HG02763 (cell line): ENCODE data around the gene DTNBP1.
"Not testable (repeated sequence)": the region's sequence is repeated elsewhere in the genome, so short reads cannot be mapped to it uniquely, and the experiment has no call there.

Source experiments
- ATAC-seq: cut with Tn5 transposase; IDR thresholded peaks from one replicate; pipeline ENCODE4 v1.9.1; 2021; ENCODE audit warnings: mild to moderate bottlenecking, moderate library complexity; ENCODE audit not compliant: unreplicated experiment

Gene DTNBP1

DNA sequence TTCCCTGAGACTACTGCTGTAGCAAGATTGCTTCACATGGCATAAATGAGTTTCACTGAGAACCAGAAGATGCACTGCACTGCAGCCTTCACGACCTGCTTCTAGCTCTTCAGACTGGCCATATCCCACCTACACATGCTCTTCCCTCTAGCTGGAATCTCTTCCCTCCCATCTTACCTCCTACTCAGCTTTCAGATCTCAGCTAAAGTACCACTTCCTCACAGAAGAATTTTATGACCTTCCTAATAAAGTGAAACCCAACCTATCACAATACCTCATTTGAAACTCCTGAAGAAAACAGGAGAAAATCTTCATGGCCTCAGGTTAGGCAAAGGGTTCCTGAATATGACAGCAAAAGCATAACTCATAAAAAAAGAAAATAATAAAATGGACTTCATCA, 99.9 kb downstream of the DTNBP1 start:
- no peak for ATAC-seq

DNA sequence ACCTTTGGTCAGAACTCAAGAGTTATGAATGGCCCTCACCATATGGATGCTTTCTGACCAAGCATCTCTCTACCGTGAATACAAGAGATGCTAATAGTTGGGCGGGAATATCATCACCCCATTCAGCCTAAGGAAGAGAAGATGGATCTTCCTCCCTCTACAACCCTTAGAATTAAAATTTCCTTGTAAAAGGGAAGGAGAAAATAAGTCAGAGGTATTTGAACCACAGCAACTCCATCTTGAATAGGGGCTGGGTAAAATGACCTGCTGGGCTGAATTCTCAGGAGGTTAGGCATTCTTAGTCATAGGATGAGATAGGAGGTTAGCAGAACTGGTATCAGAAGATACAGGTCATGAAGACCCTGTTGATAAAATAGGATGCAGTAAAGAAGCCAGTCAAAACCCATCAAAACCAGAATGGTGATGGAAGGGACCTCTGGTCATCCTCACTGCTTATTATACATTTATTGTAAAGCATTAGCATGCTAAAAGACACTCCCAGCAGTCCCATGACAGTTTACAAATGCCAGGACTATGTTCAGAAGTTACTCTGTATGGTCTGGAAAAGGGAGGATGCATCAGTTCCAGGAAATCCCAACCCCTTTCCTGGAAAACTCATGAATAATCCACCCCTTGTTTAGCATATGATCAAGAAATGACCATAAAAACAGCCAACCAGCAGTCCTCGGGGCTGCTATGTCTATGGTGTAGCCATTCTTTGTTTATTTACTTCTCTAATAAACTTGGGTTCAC, 101.2 kb downstream of the DTNBP1 start:
- ATAC-seq, result no peak

DNA sequence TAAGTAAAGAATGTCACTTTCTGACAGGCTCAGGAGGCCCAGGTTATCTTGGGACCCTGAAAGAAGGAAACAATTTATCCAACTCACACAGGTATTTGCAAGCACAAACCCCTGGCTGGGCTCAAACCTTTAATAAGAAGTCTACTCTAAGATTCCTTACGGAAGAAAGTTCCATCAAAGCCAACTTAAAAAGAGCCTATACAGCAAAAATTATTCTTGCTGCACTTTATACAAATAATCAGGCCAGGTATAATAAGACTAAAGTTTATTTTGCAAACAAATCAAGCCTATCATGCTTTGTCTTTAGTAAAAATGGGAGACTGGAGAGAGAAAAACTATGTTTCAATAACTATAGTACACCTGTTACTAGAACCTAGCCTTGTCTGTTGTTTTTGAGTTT, 102.1 kb downstream of the DTNBP1 start:
- ATAC-seq, result no peak

DNA sequence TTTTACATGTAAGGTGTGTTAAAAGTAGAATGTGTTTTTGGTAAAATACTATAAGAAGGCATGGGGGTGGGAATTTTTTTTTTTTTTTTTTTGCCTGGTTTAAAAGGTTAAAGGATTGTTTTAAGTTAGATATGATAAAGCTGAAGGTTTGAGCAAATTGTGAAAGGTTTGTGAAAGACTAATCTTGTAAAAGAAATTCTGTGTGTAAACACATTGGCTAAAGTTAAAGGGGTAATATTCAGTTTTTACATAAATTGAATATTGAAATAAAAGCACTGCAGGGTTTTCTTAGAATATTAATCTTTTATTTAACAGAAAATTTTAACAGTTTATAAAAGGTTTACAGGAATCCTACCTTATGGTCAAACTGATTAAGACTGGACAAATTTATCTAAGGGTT, 105.7 kb downstream of the DTNBP1 start:
- ATAC-seq, result no peak

DNA sequence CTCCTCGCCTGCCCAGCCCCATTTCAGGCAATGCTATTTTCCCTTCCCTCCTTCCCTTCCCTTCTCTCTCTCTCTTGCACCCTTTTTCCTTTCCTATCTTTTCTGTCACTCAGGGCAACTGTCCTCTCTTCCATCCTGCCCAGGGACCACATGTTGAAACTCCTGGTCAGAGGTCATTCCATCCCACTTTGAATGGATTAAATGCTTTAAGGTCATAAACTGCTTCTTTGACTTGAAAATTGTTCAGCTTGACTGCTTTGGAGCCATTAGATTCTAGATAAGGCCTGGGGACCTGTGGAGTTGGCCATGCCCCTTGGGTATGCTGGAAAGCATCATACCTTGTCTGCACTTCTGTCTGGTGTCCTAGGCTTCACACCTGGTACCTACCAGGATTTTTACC, 106.1 kb downstream of the DTNBP1 start:
- ATAC-seq, result no peak

DNA sequence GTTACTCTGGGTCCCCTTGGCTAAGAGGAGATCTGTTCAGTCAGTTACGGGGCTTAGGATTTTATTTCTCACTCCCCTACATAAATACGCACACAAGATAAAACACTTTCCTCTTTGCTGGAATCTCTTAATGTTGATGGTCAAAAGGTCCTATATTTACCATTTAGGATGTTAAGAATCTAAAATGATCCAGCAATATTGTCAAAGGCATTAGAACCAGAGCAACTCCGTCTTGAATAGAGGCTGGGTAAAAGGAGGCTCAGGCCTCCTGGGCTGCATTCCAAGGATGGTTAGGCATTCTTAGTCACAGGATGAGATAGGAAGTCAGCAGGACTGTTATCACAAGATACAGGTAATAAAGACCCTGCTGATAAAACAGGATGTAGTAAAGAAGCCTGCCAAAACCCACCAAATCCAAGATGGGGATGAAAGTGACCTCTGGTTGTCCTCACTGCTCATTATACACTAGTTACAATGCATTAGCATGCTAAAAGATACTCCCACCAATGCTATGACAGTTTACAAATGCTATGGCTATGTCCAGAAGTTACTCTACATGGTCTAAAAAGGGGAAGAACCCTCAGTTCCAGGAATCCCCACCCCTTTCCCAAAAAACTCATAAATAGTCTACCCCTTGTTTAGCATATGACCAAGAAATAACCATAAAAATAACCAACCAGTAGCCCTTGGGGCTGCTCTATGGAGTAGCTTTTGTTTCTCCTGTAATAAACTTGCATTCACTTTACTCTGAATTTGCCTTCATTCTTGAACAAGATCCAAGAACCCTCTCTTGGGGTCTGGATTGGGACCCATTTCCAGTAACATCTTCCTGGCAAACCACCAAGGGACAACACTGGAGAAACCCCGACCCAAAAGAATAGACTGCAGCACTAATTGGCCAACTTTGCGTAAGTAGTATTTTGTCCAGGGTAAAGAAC, 107.5 kb downstream of the DTNBP1 start:
- no peak for ATAC-seq

DNA sequence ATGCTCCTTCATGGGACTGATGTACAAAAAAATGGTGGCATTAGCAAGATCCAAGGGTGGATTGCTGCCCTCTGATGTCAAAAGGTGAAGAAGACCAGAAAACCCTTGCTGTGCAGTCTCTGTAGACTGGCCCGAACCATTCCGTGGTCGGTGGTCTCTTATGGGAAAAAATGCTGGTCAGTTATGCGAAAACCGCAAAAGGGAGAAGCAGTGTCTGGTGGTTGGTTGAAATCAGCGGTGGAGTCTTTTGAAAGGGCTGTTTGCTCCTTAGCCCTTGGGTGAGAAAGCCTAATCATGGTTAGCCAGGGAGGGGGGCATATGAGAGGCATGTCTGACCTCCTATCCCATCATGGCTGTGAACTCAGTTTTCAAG, 108.1 kb downstream of the DTNBP1 start:
- no peak for ATAC-seq

DNA sequence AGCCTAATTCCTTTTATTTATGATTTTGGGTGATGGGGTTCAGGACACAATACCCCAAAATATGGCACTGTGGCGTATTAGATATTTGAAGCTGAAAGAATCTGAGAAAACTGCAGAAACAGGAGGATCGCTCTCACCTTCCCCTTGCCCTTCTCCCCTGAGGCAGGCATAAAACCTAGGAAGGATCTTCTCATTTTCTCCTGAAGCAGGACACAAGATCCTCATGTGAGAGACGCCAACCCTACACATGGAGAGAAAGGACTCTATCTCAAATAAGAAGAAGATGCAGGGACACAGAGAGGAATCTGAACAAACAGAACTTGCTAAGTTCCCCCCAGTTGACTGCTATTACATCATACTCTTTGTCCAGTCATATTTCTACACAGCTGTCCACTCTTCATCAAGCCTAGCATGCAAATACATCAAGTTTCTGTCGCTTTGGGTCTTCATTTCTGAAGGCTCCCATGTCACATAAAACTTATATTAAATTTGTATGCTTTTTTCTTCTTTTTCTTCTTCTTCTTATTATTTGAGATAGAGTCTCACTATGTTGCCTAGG, 109.0 kb downstream of the DTNBP1 start:
- no peak for ATAC-seq

DNA sequence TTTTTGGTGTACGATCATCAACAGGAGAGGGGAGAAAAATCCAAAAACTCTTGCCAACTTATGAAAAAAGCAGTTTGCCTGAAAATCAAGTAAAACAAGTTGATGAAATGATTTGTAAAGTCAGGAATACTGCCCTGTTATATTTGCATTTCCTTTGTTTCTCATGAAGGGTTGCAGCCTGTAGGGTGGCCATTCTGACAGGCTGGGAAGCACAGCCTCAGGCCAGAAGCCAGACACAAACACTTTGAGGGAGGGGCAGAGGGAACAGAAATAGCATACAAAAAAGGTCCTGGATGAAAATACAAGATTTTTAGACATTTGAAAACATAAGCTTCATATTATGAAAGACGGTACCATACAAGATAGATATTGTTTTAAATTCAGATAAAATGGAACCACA, 109.8 kb downstream of the DTNBP1 start:
- no peak for ATAC-seq

DNA sequence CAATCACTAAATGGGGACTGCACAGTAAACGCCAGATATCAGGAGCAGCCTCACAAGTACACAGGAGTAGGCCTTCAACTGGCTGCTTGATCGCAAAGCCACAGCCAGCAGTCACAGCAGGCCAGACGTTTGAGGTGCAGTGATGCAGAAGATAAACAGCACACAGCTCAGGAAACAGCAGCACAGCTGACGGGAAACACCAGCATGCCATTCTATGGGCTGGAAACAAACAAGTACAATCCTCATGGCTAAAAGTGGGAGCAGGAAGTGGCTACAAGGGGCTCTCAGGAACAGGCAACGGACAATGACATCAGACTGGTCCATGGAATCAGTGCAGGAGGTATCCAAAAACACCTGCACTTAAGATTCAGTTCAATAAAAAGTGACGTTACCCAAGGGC, 111.0 kb downstream of the DTNBP1 start:
- no peak for ATAC-seq

DNA sequence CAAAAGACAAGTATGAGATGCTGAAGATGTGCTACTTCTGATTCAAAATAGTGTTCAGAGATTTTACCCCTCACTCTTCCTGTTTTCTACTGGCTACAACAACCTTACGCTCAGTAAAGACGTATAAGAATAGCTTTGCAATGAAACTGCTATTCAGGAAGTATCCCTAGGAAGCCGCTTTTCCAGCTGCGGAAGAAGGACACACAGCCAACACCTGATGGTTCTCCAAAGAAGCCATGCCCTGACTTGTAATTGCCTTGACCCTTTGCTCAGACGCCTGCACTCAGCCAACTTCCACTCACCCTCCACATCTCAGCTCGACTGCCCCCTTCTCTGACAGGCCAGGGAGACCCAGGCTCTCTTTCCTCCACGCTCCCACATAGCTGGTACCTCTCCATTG, 111.6 kb downstream of the DTNBP1 start:
- no peak for ATAC-seq

DNA sequence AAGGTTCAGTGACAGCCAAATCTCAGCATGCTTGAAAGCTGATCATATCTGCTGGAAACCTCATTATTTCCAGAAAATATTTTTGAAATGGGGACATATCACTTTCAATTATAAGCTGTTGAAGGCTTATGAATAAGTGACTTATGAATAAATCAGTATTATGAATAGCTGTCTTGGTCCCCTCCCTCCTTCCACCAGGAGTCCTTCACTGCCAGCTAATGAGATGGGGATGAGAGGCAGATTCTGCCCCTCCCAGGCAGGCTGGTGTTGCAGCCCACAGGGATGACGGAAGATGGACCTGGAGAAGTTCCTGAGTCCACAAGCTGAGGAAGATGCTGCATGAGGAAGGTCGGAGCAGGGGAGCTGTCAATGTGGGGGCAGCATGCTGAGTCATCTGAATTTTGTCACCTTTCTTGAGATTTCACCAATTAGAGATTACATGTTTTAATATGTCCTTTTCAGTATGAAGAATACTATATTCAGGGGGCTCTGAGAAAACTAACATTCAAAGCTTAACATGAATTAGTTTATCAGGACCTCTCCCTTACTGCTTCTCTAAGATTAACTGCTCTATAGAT, 112.2 kb downstream of the DTNBP1 start:
- no peak for ATAC-seq

DNA sequence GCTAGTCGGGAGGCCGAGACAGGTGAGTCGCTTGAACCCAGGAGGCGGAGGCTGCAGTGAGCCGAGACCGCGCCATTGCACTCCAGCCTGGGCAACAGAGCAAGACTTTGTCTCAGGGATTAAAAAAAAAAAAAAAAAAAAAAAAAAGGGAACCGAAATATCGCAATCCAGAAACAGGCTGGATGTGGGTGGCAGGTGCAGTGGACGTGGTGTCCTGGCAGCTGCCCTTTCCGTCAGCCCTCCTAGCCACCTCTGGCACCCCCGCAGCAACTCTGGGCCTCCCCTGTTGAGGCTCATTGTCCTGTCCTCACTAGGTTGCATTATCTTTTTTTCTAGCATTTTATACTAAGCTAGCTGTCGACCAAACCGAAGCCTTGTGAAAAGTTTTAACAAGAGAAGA, 113.5 kb downstream of the DTNBP1 start:
- no peak for ATAC-seq

DNA sequence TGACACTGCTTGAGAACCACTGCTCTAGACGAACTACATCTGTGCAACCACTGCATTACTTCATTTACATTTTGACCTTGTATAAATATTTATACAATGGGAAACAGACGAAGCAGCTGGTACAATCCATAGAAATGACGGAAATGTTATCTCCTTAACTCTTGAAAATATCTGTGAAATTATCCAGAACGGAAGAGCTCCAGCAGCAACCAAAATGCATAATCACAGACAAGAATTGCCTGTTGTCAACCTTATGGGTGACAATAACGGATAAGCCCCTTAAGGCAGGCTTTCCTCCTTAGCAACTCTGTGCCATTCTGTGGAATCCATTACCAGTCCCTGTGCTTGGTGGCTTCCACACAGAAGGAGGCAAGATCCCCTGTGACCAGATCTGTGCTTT, 115.4 kb downstream of the DTNBP1 start:
- no peak for ATAC-seq

DNA sequence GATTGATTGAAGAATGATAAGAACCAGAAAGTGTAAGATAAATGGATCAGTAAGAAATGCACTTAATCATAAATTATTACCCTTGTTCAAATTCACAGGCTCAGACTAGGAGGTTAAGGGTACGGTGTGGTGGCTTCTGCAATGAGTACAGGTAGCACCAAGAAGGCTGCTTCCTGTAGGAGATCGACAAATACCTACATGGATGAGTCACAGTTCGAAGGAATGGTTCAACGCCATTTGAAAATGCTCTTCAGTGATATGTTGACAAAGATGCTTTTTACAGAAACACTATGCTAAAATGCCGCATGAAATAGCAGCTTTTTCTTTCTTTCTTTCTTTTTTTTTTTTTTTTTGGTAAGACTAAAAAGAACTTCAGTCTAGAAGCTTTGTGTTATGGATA, 116.2 kb downstream of the DTNBP1 start:
- ATAC-seq, result no peak

DNA sequence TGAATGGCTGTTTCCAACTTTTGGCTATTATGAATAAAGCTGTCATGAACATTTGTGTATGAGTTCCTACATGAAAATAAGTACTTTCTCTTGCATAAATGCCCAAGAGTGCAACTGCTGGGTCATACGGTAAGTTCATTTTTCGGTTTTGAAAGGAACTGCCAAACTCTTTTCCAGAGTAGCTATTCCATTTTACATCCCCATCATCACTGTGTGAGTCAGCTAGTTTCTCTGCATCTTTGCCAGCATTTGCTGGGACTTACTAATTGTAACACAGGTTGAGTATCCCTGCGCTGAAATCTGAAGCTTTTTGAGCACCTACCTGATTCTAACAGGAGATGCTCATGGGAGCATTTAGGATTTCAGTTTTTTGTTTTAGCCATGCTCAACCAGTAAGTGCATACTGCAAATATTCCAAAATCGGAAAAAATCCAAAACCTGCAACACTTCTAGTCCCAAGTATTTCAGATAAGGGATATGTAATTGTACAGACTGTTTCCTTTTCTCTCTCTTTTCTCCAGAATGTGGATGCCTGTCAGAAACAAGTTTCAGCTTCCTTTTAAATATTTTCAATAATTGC, 118.4 kb downstream of the DTNBP1 start:
- no peak for ATAC-seq

DNA sequence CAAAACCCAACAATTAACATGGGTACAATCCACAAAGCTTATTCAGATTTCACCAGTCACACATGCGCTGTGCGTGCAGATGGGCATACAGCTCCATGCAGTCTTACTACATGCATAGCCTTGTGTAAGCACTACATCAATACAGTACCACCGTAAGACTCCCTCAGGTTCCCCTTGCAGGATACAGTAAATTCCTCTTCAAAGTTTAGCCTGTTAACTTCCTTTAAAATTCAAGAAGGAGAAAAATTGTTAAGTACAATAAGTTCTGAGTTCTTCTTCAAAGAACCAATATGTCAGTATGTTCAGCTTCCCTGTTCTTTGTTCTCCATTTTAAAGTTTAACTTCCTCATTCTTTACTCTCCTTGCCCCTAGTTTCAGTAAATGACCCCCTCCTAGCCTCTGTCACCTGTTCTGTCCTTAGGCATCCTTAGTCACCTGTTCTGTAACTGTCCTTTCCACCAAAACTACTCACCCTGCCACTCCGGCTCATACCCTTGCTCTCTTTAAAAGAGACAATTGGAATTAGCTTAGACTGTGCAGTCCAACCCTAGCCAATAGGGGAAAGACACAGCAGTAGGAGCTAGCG, 119.4 kb downstream of the DTNBP1 start:
- ATAC-seq, result not testable (repeated sequence)

DNA sequence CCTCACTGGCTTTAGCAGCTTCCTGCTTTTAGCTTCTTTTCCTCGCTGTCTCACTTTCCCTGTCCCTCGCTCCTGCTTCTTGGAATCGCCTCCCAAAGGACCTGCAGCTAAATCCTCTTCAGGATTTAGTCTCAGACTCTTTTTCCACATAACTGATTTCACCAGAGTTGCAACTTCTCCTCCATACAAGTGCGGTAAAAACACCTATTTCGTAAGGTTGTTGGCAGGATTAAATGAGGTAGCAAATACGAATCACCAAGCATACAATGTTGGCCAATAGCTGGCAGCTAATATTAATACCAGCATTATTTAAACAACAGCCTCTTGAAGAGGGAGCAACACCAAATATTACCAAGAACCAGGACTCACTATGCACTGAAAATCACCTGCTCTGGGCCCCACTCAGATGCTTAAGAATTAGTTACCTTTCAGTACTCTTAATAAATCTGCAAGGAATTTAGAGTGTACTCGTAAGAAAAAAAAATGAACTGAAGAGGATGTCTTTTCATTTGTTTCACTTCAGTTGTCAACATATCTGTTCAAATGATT, 123.0 kb downstream of the DTNBP1 start:
- no peak for ATAC-seq

DNA sequence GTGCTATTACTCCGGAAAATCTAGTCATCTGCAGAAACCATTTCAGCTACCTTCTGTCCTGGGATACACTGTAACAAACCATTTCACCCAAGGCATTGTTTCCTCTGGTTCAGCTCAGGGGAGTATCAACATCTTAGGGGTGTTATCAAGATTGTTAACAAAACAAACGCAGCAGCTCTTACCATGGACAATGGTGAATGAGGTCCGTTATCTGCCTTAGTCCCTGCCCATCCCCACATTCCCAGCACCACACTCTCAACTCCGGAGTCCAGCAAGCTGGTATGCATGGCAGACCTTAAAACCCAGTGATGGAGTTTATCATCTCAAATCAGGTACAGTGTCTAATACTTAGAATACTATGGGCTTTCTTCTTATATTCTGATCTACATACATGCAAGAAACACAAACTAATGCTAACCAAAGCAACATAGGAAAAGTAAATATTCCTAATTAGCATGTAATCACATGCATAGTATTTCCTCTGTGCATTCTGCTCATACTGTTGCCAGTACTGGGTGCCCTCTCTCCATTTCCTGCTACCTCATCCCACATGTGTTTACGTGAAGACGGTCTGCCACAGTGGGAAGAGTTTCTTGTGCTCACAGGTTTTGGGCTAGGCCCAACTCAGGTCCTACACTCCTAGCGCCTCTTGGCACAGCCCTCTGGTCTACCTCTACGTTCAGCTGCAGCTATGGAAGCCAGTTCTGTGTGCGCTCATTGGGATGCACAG, 123.9 kb downstream of the DTNBP1 start:
- no peak for ATAC-seq

DNA sequence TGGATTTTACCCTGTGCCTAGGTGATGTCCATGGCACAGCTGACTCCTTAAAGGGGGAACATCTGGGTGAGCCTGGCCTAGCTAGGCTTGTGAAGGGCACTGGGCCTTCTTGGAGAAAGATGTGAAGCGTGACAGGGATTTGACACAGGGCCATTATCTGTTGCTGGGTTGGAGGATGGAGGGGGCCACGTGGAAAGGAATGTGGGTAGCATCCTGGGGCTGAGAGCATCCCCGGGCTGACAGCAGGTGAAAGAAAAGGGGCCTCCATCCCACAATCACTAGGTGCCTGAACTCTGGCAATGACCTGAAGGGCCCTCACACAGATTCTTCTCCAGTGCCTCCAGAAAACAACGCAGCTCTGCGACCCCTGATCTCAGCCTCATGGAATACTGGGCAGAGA, 124.7 kb downstream of the DTNBP1 start:
- ATAC-seq, result no peak
